Heart left ventricle (tissue), 13 donors: Measurements from ENCODE around the gene UBE2H.

ENCODE experiments used
- POLR2A ChIP-seq, 2 donors: fragments of 450-650 bp; IDR thresholded peaks; one replicate each; pipeline ENCODE4 v1.6.1; 2017; ENCODE audit warnings: antibody characterized with exemption in 2 of 2, mild to moderate bottlenecking in 2 of 2, moderate library complexity in 2 of 2
- TF ChIP-seq, protein P1 (sequence below), 12 donors: fragments of 200-600 bp; sonication (generic) in 4 of 12; IDR thresholded peaks; one replicate each; pipeline versions ENCODE4 v1.5.0 to v1.8.0; 2018 to 2022; ENCODE audit warnings: antibody characterized with exemption in 12 of 12, mild to moderate bottlenecking in 5 of 12
- donor health status: ischemic (EF 13 %, LVEDD 7.1; RV severe dilation, severe dysfunction).
- donor health status: DM: no; HTN: yes; CAD: no.
- donor health status: DM: no; HTN: no; CAD: no.
- donor health status: ischemic (EF 25% LVEDD 6.9; RV normal size, moderate dysfunction).
- donor health status: ischemic (EF 25% LVEDD 5.7; RV mildly dilated, moderate dysfunction).
- donor health status: ischemic (EF 35%, LVEDD 5.7; RV mildly dilated, moderate dysfunction).
- donor health status: nonischemic (EF 11% LVEDD 7.7; RV severe dilation, severe dysfunction).
- donor health status: DM: yes; HTN: yes; CAD: no.
- donor health status: PGD.
- donor health status: ischemic (EF 29% LVEDD 5.4; RV normal size, mild dysfunction).
- donor health status: nonischemic (EF 23%, LVEDD 6.1; RV moderate dilation, normal function).

DNA sequence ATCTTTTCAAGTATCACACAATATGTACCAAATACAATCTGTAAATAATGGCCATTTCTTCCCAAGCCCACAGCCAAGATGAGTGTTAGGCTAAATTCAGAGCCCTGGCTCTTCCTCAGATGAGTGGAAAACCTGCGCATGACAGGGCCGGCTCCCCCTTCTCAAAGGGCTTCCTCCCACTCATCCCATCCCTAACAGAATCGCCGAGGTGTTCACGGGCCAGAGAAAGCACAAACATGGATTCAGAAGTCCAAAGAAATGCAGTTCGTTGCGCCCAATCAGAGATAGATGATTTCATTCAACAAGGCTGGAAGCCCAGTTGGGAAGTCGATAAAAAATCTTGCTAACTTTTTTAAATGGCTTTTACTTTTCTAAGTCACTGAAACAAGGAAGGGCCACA lies 121.8 kb downstream of the UBE2H start:
- TF ChIP-seq, protein P1, sequence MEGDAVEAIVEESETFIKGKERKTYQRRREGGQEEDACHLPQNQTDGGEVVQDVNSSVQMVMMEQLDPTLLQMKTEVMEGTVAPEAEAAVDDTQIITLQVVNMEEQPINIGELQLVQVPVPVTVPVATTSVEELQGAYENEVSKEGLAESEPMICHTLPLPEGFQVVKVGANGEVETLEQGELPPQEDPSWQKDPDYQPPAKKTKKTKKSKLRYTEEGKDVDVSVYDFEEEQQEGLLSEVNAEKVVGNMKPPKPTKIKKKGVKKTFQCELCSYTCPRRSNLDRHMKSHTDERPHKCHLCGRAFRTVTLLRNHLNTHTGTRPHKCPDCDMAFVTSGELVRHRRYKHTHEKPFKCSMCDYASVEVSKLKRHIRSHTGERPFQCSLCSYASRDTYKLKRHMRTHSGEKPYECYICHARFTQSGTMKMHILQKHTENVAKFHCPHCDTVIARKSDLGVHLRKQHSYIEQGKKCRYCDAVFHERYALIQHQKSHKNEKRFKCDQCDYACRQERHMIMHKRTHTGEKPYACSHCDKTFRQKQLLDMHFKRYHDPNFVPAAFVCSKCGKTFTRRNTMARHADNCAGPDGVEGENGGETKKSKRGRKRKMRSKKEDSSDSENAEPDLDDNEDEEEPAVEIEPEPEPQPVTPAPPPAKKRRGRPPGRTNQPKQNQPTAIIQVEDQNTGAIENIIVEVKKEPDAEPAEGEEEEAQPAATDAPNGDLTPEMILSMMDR (IDR thresholded peaks at IDR 0.05): no peak
- TF ChIP-seq POLR2A (IDR thresholded peaks at IDR 0.05): no peak
